Naive thymus-derived CD8-positive, alpha-beta T cell (primary cell): ENCODE results near the gene INPP5A. TPM values are rescaled to one million over a fixed set of nuclear protein-coding genes. Genes with fewer than 3 reads are reported as not detected.

Source experiments
- ATAC-seq, 2 donors: fragments of 150-1000 bp; cut with Tn5 transposase in 1 of 2; sonication (Bioruptor Pico), chemical (Tn5 transposase) in 1 of 2; 1 replicate in 1 of 2; 2 replicates in 1 of 2; pipeline ENCODE4 v1.10.0; 2021; ENCODE audit warnings: mild to moderate bottlenecking in 2 of 2, moderate library complexity in 2 of 2
- POLR2A ChIA-PET: fragments of 350-600 bp; sonication (Branson Sonifier 250); formaldehyde crosslinking; loops from one replicate; lab custom pipeline; 2021; ENCODE audit warnings: antibody characterized with exemption; lab: Charles Lee
- DNase-seq, 10 donors: peaks; one replicate each; pipeline versions ENCODE4 v3.0.0 to v3.0.0-alpha.2; 2020 to 2022
- H3K27ac Mint-ChIP-seq, 10 donors: one replicate each; pipeline ENCODE4 v1.8.0; 2020 to 2022; ENCODE audit warnings: mild to moderate bottlenecking in 10 of 10, mixed read lengths in 10 of 10, moderate library complexity in 4 of 10, inconsistent platforms in 1 of 10
- H3K27me3 Mint-ChIP-seq, 5 donors: one replicate each; pipeline ENCODE4 v1.8.0; 2021 to 2022; ENCODE audit warnings: mixed read lengths in 5 of 5
- H3K36me3 Mint-ChIP-seq, 3 donors: one replicate each; pipeline ENCODE4 v1.8.0; 2020 to 2022; ENCODE audit warnings: mixed read lengths in 3 of 3, mild to moderate bottlenecking in 2 of 3, inconsistent platforms in 1 of 3
- H3K4me1 Mint-ChIP-seq, 4 donors: one replicate each; pipeline ENCODE4 v1.8.0; 2021 to 2022; ENCODE audit warnings: mixed read lengths in 4 of 4
- H3K4me3 Mint-ChIP-seq, 10 donors: one replicate each; pipeline ENCODE4 v1.8.0; 2020 to 2022; ENCODE audit warnings: mild to moderate bottlenecking in 10 of 10, mixed read lengths in 10 of 10, moderate library complexity in 6 of 10, inconsistent platforms in 1 of 10
- H3K9me3 Mint-ChIP-seq, 9 donors: one replicate each; pipeline ENCODE4 v1.8.0; 2020 to 2022; ENCODE audit warnings: mixed read lengths in 9 of 9, mild to moderate bottlenecking in 3 of 9, inconsistent platforms in 1 of 9, moderate library complexity in 1 of 9
- polyA plus RNA-seq, 3 donors: library from polyadenylated mRNA; unstranded; fragments of 300-500 nt; fragmentation: Illumina TruSeq; gene quantifications; one replicate each; pipeline ENCODE4 v1.2.3, GENCODE V29; 2021
- total RNA-seq, 8 experiments: library from RNA in 2 of 8; stranded (reverse) in 2 of 8; gene quantifications; one replicate each; pipeline ENCODE4 v1.2.3 and lab custom pipeline; 2021 to 2026

The INPP5A gene
- total and polyA plus RNA-seq, 5 experiments from 2014 or later: 0.51 to 33.7 (median 3.9) TPM

DNA sequence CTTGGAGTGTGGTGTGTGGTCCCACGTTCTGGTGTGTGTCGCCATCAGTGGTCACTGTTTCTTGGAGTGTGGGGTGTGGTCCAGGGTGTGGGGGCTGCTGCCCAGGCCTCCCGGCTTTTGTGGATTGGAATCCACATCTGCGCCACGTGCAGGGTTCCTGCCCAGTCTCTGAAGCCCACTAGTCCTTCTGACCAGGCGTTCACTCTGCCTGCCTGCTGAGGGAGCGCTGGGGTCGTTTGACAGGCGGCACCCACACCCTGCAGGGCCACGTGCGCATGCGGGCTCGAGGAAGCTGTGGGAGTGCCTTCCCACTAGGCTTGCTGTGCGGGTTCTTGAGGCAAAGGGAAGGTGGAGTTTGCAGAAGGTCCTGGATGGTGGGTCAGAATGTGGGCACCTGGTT lies 51.4 kb downstream of the INPP5A start:
- no peak for ATAC-seq
- no peaks in the 10 kb centered on the region for H3K27me3 Mint-ChIP-seq
- H3K36me3 Mint-ChIP-seq: peaks cover 0 to 5% (median 0%) of the 10 kb centered on the region in 3 donors
- H3K4me1 Mint-ChIP-seq: peaks cover 36 to 94% (median 69%) of the 10 kb centered on the region in 4 donors
- POLR2A ChIA-PET: no interaction called here
- no peak for DNase-seq
- peak overlapping the region in 8 of 10 donors; percentile 37 to 85 (median 80) for H3K27ac Mint-ChIP-seq
- H3K4me3 Mint-ChIP-seq: peak overlapping the region in 8 of 10 donors; percentile 60 to 84 (median 70)
- H3K9me3 Mint-ChIP-seq: peaks cover 0 to 2% (median 0%) of the 10 kb centered on the region in 9 donors

DNA sequence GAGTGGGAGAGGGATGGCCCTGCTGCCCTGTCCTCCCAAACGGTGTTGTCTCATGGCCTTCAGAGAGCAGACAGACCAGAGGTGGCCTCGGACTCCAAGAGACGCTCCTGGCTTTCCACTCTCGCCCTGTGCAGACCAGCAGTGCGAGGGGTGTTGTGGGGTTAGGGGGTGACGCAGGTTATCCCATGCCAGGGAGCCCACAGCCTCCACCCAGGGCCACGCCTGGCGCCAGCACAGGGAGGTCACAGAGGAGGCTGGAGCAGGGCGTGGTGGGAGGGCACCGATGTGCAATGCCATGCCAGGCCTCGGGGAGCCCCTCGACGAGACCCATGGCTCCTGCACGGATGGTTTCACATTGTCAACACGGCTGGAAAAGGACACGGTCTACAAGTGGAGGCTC lies 52.1 kb downstream of the INPP5A start:
- H3K4me3 Mint-ChIP-seq: peak overlapping the region in 2 of 10 donors; percentile 9 to 41

DNA sequence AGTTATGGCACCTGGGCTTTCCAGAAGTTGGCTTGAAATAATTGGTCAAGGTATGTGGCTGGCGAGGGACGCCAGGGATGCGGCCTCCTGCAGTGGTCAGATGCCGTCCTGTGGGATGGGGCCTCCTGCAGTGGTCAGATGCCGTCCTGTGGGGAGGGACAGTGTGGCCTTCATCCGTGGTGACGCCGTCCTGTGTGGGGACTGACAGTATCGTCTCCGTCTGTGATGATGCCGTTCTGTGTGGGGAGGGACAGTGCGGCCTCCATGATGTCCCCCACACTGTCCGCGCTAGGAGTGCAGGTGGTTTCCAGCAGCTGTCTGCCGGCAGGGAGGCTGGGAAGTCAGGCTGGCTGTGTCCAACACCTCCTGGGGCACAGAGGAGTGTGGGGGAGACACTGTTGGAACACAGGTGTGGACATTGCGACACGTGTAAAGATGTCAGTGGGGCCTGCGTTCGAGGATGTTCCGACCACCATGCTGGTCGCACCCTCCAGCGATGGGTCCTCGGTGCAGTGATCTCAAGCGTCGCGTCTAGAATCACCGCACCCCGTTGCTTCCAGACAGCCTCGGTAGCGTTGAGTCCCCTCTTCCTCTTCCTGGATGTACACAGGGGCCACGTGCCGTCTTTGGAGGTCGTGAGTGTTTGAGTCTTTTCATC lies 52.6 kb downstream of the INPP5A start:
- peaks cover 0 to 5% (median 0%) of the 10 kb centered on the region in 3 donors for H3K36me3 Mint-ChIP-seq
- H3K9me3 Mint-ChIP-seq: peaks cover 0 to 2% (median 0%) of the 10 kb centered on the region in 9 donors
- POLR2A ChIA-PET: no interaction called here
- no peaks in the 10 kb centered on the region for H3K27me3 Mint-ChIP-seq
- DNase-seq (no peak), ATAC-seq (no peak)
- H3K4me1 Mint-ChIP-seq: peaks cover 43 to 98% (median 79%) of the 10 kb centered on the region in 4 donors
- peak overlapping the region in 2 of 10 donors; percentile 7 to 32 for H3K4me3 Mint-ChIP-seq
- H3K27ac Mint-ChIP-seq: peak overlapping the region in 5 of 10 donors; percentile 25 to 81 (median 53)

More for the DNA sequence above, 52.1 kb downstream of the INPP5A start:
- DNase-seq (no peak), ATAC-seq (no peak)
- peak overlapping the region in 4 of 10 donors; percentile 3 to 77 (median 20) for H3K27ac Mint-ChIP-seq
- no peaks in the 10 kb centered on the region for H3K27me3 Mint-ChIP-seq
- peaks cover 42 to 98% (median 75%) of the 10 kb centered on the region in 4 donors for H3K4me1 Mint-ChIP-seq
- H3K36me3 Mint-ChIP-seq: peaks cover 0 to 5% (median 0%) of the 10 kb centered on the region in 3 donors
- H3K9me3 Mint-ChIP-seq: peaks cover 0 to 2% (median 0%) of the 10 kb centered on the region in 9 donors
- POLR2A ChIA-PET: no interaction called here

DNA sequence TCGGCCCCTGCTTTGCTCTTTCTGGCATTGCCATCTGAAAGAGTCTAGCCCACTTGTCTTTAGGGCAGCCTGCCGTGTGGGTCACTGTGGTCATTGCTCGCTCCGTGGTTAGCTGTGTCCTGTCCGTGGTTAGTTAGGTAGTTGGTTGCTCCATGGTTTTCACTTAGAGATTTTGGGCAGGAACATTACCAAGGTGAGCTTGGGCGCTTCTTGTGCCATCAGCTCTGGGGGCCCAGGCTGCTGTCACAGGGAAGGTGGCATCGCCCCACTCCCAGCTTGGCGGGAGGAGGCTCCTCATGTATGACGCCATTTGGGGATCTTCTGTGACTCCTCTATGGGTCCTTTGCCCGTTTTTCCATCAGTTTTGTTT lies 53.1 kb downstream of the INPP5A start:
- POLR2A ChIA-PET: no interaction called here
- Mint-ChIP-seq H3K9me3 (peaks cover 0 to 2% (median 0%) of the 10 kb centered on the region in 9 donors), H3K4me3 (peak overlapping the region in 2 of 10 donors; percentile 7 to 32), H3K27me3 (no peaks in the 10 kb centered on the region), H3K36me3 (peaks cover 0 to 5% (median 0%) of the 10 kb centered on the region in 3 donors), H3K27ac (peak overlapping the region in 6 of 10 donors; percentile 25 to 81 (median 59)), H3K4me1 (peaks cover 45 to 98% (median 82%) of the 10 kb centered on the region in 4 donors)
- no peak for DNase-seq
- ATAC-seq: no peak

DNA sequence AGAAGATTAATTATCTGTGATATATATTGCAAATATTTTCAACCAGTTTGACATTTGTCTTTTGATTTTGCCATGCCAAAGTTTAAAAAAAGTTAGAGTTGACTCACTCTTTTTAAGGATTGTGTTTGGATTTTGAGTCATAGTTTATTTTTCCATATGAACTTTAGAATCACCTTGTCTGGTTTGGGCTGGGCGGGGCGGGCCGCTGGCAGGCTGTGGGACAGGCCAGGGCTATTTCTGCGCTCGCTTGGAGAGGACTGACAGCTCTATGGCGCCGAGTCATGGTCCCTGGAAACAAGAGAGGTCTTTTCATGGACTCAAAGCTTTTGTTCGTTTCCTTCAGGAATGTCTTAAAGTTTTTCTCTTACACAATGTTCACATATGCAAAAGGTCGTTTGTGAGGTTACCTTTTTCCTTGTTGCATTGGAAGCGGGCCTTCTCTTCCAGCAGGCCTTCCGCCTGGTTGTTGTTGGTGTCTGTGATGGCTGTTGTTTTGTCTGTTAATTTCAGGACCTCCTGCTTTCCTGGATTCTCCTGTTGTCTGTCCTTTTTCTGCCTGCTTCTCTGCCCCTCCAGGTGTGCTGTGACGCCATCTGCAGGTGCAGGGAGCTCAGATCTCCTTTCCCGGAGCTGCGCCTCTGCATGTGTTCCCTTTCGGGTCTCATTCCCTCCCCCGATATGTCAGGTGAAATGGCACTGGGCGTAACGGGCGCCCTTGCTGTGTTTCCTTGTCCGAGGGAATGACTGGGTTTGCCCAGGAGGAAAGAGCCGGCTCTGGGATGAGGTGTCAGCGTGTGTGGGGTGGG lies 53.8 kb downstream of the INPP5A start:
- ATAC-seq: no peak
- H3K36me3 Mint-ChIP-seq: peaks cover 0 to 5% (median 0%) of the 10 kb centered on the region in 3 donors
- H3K9me3 Mint-ChIP-seq: peaks cover 0 to 2% (median 0%) of the 10 kb centered on the region in 9 donors
- POLR2A ChIA-PET: no interaction called here
- peaks cover 46 to 97% (median 86%) of the 10 kb centered on the region in 4 donors for H3K4me1 Mint-ChIP-seq
- DNase-seq: no peak
- H3K27ac Mint-ChIP-seq: peak overlapping the region in 3 of 10 donors; percentile 53 to 81 (median 71)
- H3K4me3 Mint-ChIP-seq: peak overlapping the region in 2 of 10 donors; percentile 18 to 45
- no peaks in the 10 kb centered on the region for H3K27me3 Mint-ChIP-seq

DNA sequence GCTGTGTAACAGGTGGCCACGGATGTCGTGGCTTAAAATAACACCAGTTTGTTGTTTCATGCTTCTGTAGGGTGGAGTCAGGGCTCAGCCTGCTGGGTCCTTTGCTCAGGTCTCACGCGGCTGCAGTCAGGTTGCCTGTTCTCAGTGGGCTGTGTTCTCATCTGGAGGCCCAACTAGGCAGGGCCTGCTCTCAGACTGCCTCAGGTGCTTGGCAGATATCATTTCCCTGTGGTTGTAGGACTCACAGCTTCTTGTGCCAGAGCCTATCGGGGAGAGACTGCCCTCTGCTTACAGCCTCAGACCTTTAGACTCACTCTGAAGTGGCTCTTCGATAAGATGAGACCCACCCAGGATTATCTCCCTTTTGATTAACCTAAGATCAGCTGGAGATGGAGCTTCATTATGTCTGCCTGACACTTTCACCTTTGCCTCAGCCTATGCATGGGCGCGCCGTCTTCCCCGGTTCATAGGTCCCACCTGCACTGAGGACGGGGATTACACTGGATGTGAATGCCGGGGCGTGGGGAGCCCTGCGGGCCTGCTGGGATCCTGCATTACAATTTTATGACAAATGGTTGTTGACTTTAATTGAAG lies 55.3 kb downstream of the INPP5A start:
- Mint-ChIP-seq H3K36me3 (no peaks in the 10 kb centered on the region), H3K27me3 (no peaks in the 10 kb centered on the region), H3K4me3 (peak overlapping the region in 8 of 10 donors; percentile 16 to 80 (median 64)), H3K4me1 (peaks cover 45 to 89% (median 79%) of the 10 kb centered on the region in 4 donors), H3K9me3 (peaks cover 0 to 3% (median 0%) of the 10 kb centered on the region in 9 donors), H3K27ac (peak overlapping the region in 7 of 10 donors; percentile 21 to 78 (median 64))
- DNase-seq (no peak), ATAC-seq (no peak)
- POLR2A ChIA-PET: no interaction called here

DNA sequence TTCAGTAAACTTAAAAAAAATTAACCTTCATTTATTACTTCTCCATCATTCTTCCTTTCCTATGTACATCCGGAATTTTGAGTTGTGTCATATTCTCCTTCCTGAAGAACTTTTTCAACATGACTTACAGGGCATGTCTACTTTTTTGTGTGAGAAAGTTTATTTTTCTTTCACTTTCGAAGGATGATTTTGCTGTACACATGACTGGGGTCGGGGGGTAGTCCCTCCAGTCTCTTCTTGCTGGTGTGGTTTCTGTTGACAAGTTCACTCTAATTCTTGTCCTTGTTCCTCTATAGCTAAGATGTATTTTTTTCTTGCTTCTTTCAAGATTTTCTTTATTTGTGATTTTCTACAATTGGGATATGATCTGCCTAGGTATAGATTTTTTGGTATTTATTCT lies 55.8 kb downstream of the INPP5A start:
- DNase-seq: peak in 3 of 10 donors; percentile 24 to 56 (median 38)
- Mint-ChIP-seq H3K4me3 (peak overlapping the region in 9 of 10 donors; percentile 49 to 80 (median 66)), H3K27ac (peak overlapping the region; percentile 25 to 85 (median 67)), H3K36me3 (peaks cover under 1 to 2% (median 2%) of the 10 kb centered on the region in 3 donors), H3K27me3 (no peaks in the 10 kb centered on the region), H3K9me3 (peaks cover 0 to 5% (median 0%) of the 10 kb centered on the region in 9 donors), H3K4me1 (peaks cover 42 to 86% (median 77%) of the 10 kb centered on the region in 4 donors)
- peak; percentile 73 for ATAC-seq
- POLR2A ChIA-PET: no interaction called here

DNA sequence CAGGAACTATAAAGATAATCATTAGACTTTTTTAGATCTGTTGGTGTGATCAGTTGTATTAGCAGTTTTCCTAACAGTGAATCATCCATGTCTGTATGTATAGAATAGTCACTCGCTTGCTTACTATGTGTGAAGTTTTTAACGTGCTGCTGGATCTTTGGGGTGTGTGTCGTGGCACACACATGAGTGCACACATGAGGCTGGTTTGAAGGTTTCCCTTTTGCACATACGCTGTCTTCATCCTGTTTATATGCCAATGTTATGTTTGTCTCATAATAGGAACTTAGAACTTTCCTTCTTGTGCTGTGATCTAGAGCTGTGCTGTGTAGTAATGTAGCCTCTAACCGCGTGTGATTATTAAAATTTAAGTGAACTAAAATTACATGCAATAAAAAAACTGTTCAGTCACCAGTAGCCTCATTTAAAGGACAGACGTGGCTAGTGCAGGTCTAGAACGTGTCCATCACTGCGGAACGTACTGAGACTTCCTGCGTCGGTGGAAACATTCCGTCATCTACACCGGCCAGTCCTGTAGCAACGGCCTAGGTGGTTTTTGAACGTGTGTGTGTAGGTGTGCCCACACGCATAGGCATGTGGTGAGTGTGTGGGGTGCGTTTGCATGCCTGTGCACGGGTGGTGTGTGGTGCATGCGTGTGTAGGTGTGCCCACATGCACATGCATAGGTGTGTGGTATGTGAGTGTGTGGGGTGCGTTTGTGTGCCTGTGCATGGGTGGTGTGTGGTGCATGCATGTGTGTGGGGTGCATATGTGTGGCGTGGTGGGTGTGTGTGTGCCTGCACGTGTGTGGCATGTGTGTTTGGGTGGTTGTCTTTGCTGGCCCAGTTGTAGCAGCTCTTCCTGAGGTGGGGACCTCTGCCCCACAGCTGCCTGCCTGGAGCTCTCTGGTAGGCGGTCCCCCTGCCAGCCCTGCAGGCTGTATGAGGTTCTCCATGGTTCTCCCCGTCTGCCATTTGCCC lies 56.6 kb downstream of the INPP5A start:
- DNase-seq: no peak
- POLR2A ChIA-PET: no interaction called here
- H3K4me3 Mint-ChIP-seq: peak overlapping the region in 8 of 10 donors; percentile 49 to 80 (median 68)

DNA sequence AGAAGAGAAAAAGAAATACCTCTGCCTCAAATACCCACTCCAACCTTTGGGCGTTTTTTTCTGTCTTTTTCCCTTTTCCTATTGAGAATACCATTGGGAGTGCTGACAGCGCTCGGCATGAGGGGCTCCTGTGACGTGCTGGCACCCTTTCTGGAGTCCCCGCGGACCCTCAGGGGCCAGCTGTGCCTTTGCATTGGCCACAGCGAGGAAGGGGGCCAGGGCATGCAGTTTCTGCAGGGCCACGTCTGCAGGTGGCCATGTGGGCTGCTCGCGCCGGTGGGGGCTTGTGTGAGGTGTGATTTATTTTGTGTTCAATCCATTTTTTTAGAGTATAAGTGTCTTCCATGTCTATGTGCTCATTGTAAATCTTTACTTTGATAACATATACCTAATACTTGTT lies 57.4 kb downstream of the INPP5A start:
- no peak overlapping the region for H3K4me3 Mint-ChIP-seq
- H3K9me3 Mint-ChIP-seq: peaks cover under 1 to 12% (median 7%) of the 10 kb centered on the region in 9 donors
- peak overlapping the region in 4 of 10 donors; percentile 2 to 71 (median 40) for H3K27ac Mint-ChIP-seq
- DNase-seq (no peak), ATAC-seq (no peak)
- H3K4me1 Mint-ChIP-seq: peaks cover 43 to 73% (median 71%) of the 10 kb centered on the region in 4 donors
- no peaks in the 10 kb centered on the region for H3K27me3 Mint-ChIP-seq
- POLR2A ChIA-PET: no interaction called here
- peaks cover 5 to 15% (median 7%) of the 10 kb centered on the region in 3 donors for H3K36me3 Mint-ChIP-seq

More for the DNA sequence above, 56.6 kb downstream of the INPP5A start:
- Mint-ChIP-seq H3K27me3 (no peaks in the 10 kb centered on the region), H3K27ac (peak overlapping the region in 9 of 10 donors; percentile 23 to 85 (median 66)), H3K9me3 (peaks cover 0 to 9% (median 6%) of the 10 kb centered on the region in 9 donors), H3K4me1 (peaks cover 42 to 81% (median 74%) of the 10 kb centered on the region in 4 donors), H3K36me3 (peaks cover 5 to 9% (median 6%) of the 10 kb centered on the region in 3 donors)
- ATAC-seq: peak in 1 of 2 donors; percentile 41

DNA sequence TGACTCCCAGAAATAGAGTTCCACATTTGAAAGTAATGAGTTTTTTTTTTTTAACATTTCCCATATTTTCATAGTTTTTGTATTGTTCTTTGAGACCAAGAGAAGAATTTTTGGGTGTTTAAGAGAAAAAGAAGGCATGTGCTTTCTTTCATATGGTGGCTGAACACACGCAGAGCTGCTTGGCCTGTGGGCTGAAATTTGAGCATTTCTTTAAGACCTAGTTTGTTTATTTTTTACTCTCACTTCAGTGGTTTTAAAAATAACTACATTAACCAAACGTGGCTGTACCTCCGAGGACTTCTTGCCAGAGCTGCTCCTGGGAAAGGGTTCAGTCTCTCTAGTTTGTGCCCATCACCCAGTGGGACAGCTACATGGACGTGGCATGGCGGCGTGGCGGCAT lies 58.3 kb downstream of the INPP5A start:
- ATAC-seq: no peak
- H3K4me1 Mint-ChIP-seq: peaks cover 49 to 70% (median 67%) of the 10 kb centered on the region in 4 donors
- peaks cover 5 to 20% (median 15%) of the 10 kb centered on the region in 9 donors for H3K9me3 Mint-ChIP-seq
- peaks cover 11 to 22% (median 11%) of the 10 kb centered on the region in 3 donors for H3K36me3 Mint-ChIP-seq
- peak overlapping the region in 2 of 10 donors; percentile 2 to 47 for H3K27ac Mint-ChIP-seq
- DNase-seq: no peak
- H3K27me3 Mint-ChIP-seq: no peaks in the 10 kb centered on the region
- POLR2A ChIA-PET: no interaction called here
- no peak overlapping the region for H3K4me3 Mint-ChIP-seq

DNA sequence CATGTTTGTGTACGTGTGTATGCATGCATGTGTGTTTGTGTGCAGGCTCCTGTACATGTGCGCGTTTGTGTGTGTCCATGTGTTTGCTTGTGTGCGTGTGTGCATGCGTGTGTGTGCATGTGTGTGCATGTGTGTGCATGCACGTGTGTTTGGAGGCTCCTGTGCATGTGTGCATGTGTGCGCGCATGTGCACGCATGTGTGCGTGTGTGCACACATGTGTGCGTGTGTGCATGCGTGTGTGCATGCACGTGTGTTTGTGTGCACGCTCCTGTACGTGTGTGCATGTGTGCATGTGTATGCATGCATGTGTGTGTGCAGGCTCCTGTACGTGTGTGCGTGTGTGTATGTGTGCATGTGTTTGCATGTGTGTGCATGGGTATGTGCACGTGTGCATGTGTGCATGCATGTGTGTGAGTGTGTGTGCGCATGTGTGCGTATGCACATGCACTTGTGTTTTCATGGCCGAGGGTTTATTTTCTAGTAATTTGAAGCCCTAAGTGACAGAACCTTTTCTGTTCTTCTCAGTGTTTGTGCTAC lies 59.2 kb downstream of the INPP5A start:
- Mint-ChIP-seq H3K4me3 (no peak overlapping the region), H3K27me3 (no peaks in the 10 kb centered on the region), H3K9me3 (peaks cover 9 to 27% (median 16%) of the 10 kb centered on the region in 9 donors), H3K4me1 (peaks cover 43 to 70% (median 62%) of the 10 kb centered on the region in 4 donors), H3K27ac (no peak overlapping the region), H3K36me3 (peaks cover 11 to 28% (median 19%) of the 10 kb centered on the region in 3 donors)
- DNase-seq: no peak
- POLR2A ChIA-PET: interaction anchor here (0.6 kb wide), 1 partner anchor 18 kb away, joined by 3 read pairs; no protein-coding TSS in a partner anchor
- ATAC-seq: no peak
